ENCODE results near the gene SLC2A10. TPM values are rescaled to one million over a fixed set of nuclear protein-coding genes. Genes with fewer than 3 reads are reported as not detected.

The SLC2A10 gene
- total RNA-seq, 1 experiment from 2014 or later, result 1.6 TPM

DNA sequence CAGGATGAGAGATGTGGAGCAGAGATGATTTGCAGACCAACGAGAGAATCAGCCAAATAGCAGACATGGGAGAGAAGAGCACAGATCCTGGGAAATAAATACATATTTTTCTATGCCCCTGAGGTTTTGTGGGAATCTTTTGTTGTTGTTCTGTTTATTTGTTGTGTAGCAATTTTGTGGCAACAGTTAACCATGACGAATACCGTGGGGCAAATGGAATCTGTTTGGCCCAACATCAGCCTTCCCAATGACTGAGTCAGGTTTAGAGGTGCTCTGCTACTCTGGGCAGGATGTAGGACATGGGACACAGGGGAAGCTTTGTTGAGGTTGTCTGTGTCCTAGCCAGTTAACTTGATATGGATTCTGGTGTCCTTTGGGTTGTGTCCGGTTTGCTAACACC, 7.9 kb upstream of the SLC2A10 start:
- CTCF ChIA-PET, result no interaction called here
- no peak for DNase-seq (ENCODE audit: low read depth, low spot score)

DNA sequence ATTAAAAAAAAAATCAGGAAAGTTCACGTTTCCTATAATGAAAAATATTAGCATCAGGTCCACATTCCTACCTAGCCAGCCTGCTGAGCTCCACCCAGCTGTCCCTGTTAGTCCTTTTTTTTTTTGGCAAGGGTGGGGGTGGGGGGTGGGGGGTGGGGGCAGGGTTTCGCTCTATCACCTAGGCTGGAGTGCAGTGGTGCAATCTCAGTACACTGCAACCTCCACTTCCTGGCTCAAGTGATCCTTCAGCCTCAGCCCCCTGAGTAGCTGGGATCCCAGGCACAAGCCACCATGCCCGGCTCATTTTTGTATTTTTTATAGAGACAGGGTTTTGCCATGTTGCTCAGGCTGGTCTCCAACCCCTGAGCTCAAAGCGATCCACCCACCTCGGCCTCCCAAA, 7.5 kb upstream of the SLC2A10 start:
- no peak for ATAC-seq
- Histone ChIP-seq H3K4me3 (ENCODE audit: low read depth in 2 of 2, low read length in 2 of 2) (no peak overlapping the region), H3K36me3 (ENCODE audit: control insufficient read depth, insufficient read depth, low read length) (no peaks in the 10 kb centered on the region), H3K9me3 (ENCODE audit: control insufficient read depth, insufficient read depth, low read depth, low read length) (no peaks in the 10 kb centered on the region), H3K27me3 (ENCODE audit: control insufficient read depth, insufficient read depth, low read length) (no peaks in the 10 kb centered on the region), H3K4me1 (ENCODE audit: control insufficient read depth, insufficient read depth, low read length) (no peaks in the 10 kb centered on the region), H3K27ac (ENCODE audit: low read length) (no peak overlapping the region)
- POLR2A ChIA-PET, result no interaction called here
- DNase-seq (ENCODE audit: low read depth, low spot score), result no peak
- in situ Hi-C loops (cut with HindIII; ENCODE audit: low pct_unique_long_range_greater_than_20kb, low sequenced_read_pairs), result no loop called here
- intact Hi-C loops (cut with micrococcal nuclease; ENCODE audit: unreplicated experiment), result no loop called here
- CTCF ChIA-PET, result no interaction called here
- TF ChIP-seq TCF7L2 (IDR thresholded peaks at IDR 0.05; ENCODE audit: low read depth, low read length) (no peak), POLR2AphosphoS5 (IDR thresholded peaks at IDR 0.05; ENCODE audit: low read depth, low read length) (no peak), SIN3A (IDR thresholded peaks at IDR 0.05; ENCODE audit: borderline replicate concordance, insufficient read depth, low read depth, low read length) (no peak)
- TF ChIP-seq, protein P1, sequence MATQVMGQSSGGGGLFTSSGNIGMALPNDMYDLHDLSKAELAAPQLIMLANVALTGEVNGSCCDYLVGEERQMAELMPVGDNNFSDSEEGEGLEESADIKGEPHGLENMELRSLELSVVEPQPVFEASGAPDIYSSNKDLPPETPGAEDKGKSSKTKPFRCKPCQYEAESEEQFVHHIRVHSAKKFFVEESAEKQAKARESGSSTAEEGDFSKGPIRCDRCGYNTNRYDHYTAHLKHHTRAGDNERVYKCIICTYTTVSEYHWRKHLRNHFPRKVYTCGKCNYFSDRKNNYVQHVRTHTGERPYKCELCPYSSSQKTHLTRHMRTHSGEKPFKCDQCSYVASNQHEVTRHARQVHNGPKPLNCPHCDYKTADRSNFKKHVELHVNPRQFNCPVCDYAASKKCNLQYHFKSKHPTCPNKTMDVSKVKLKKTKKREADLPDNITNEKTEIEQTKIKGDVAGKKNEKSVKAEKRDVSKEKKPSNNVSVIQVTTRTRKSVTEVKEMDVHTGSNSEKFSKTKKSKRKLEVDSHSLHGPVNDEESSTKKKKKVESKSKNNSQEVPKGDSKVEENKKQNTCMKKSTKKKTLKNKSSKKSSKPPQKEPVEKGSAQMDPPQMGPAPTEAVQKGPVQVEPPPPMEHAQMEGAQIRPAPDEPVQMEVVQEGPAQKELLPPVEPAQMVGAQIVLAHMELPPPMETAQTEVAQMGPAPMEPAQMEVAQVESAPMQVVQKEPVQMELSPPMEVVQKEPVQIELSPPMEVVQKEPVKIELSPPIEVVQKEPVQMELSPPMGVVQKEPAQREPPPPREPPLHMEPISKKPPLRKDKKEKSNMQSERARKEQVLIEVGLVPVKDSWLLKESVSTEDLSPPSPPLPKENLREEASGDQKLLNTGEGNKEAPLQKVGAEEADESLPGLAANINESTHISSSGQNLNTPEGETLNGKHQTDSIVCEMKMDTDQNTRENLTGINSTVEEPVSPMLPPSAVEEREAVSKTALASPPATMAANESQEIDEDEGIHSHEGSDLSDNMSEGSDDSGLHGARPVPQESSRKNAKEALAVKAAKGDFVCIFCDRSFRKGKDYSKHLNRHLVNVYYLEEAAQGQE (IDR thresholded peaks at IDR 0.05; ENCODE audit: insufficient read depth in 1 of 2, low read depth in 2 of 2, low read length in 1 of 2), result no peak
- TF ChIP-seq, protein P2, sequence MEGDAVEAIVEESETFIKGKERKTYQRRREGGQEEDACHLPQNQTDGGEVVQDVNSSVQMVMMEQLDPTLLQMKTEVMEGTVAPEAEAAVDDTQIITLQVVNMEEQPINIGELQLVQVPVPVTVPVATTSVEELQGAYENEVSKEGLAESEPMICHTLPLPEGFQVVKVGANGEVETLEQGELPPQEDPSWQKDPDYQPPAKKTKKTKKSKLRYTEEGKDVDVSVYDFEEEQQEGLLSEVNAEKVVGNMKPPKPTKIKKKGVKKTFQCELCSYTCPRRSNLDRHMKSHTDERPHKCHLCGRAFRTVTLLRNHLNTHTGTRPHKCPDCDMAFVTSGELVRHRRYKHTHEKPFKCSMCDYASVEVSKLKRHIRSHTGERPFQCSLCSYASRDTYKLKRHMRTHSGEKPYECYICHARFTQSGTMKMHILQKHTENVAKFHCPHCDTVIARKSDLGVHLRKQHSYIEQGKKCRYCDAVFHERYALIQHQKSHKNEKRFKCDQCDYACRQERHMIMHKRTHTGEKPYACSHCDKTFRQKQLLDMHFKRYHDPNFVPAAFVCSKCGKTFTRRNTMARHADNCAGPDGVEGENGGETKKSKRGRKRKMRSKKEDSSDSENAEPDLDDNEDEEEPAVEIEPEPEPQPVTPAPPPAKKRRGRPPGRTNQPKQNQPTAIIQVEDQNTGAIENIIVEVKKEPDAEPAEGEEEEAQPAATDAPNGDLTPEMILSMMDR (IDR thresholded peaks at IDR 0.05), result no peak
- BruUV-seq (replicated peaks), result no TSS peak

More for the DNA sequence above, 7.9 kb upstream of the SLC2A10 start:
- no peaks in the 10 kb centered on the region for H3K4me1 ChIP-seq (ENCODE audit: control insufficient read depth, insufficient read depth, low read length)
- H3K27ac ChIP-seq (ENCODE audit: low read length), result no peak overlapping the region
- in situ Hi-C loops (cut with HindIII; ENCODE audit: low pct_unique_long_range_greater_than_20kb, low sequenced_read_pairs) (no loop called here), intact Hi-C loops (cut with micrococcal nuclease; ENCODE audit: unreplicated experiment) (no loop called here)
- H3K36me3 ChIP-seq (ENCODE audit: control insufficient read depth, insufficient read depth, low read length), result no peaks in the 10 kb centered on the region
- no peaks in the 10 kb centered on the region for H3K27me3 ChIP-seq (ENCODE audit: control insufficient read depth, insufficient read depth, low read length)
- no peak overlapping the region for H3K4me3 ChIP-seq (ENCODE audit: low read depth in 2 of 2, low read length in 2 of 2)
- POLR2A ChIA-PET, result no interaction called here
- no TSS peak for BruUV-seq (replicated peaks)
- no peaks in the 10 kb centered on the region for H3K9me3 ChIP-seq (ENCODE audit: control insufficient read depth, insufficient read depth, low read depth, low read length)
- TF ChIP-seq SIN3A (IDR thresholded peaks at IDR 0.05; ENCODE audit: borderline replicate concordance, insufficient read depth, low read depth, low read length), result no peak
- no peak for TF ChIP-seq TCF7L2 (IDR thresholded peaks at IDR 0.05; ENCODE audit: low read depth, low read length)
- TF ChIP-seq POLR2AphosphoS5 (IDR thresholded peaks at IDR 0.05; ENCODE audit: low read depth, low read length), result no peak
- TF ChIP-seq, protein P1 (IDR thresholded peaks at IDR 0.05; ENCODE audit: insufficient read depth in 1 of 2, low read depth in 2 of 2, low read length in 1 of 2), result no peak
- TF ChIP-seq, protein P2 (IDR thresholded peaks at IDR 0.05), result no peak
- ATAC-seq, result no peak

Data from Panc1 (cell line).